Body of pancreas (tissue), 4 donors: Measurements from ENCODE around the gene STX18.

Source experiments
- CTCF ChIP-seq, 7 experiments: fragments of 450-650 bp in 4 of 7; fragments of 200-600 bp in 3 of 7; sonication (generic) in 3 of 7; IDR thresholded peaks; one replicate each; pipeline ENCODE4 v1.5.1; 2016 to 2019; ENCODE audit warnings: antibody characterized with exemption in 7 of 7
- POLR2A ChIP-seq, 3 donors: fragments of 450-650 bp; IDR thresholded peaks; one replicate each; pipeline ENCODE4 v1.6.1; 2016; ENCODE audit warnings: antibody characterized with exemption in 3 of 3, mild to moderate bottlenecking in 2 of 3

GRCh38 chr4:4383085-4383484 is 158.8 kb downstream of the STX18 start:
- TF ChIP-seq CTCF (IDR thresholded peaks at IDR 0.05) (no peak), POLR2A (IDR thresholded peaks at IDR 0.05) (no peak)
